Transverse colon (tissue), 4 donors: ENCODE measurements around the gene DCLK2.

ENCODE experiments used
- POLR2AphosphoS5 ChIP-seq, 3 donors: sonication (generic); formaldehyde crosslinking; IDR thresholded peaks; one replicate each; pipeline ENCODE4 v1.6.1; 2016; ENCODE audit warnings: antibody characterized with exemption in 3 of 3
- TF ChIP-seq, protein P1 (sequence below), 5 experiments: fragments of 200-600 bp in 3 of 5; fragments of 450-650 bp in 2 of 5; sonication (generic) in 3 of 5; IDR thresholded peaks; 1 replicate in 2 of 5; 2 replicates in 3 of 5; pipeline ENCODE4 v1.5.1; 2016 to 2017; ENCODE audit warnings: antibody characterized with exemption in 5 of 5, inconsistent platforms in 3 of 5, mild to moderate bottlenecking in 2 of 5, moderate library complexity in 1 of 5

- TF ChIP-seq POLR2AphosphoS5 (IDR thresholded peaks at IDR 0.05): no peak
- TF ChIP-seq, protein P1, sequence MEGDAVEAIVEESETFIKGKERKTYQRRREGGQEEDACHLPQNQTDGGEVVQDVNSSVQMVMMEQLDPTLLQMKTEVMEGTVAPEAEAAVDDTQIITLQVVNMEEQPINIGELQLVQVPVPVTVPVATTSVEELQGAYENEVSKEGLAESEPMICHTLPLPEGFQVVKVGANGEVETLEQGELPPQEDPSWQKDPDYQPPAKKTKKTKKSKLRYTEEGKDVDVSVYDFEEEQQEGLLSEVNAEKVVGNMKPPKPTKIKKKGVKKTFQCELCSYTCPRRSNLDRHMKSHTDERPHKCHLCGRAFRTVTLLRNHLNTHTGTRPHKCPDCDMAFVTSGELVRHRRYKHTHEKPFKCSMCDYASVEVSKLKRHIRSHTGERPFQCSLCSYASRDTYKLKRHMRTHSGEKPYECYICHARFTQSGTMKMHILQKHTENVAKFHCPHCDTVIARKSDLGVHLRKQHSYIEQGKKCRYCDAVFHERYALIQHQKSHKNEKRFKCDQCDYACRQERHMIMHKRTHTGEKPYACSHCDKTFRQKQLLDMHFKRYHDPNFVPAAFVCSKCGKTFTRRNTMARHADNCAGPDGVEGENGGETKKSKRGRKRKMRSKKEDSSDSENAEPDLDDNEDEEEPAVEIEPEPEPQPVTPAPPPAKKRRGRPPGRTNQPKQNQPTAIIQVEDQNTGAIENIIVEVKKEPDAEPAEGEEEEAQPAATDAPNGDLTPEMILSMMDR (IDR thresholded peaks at IDR 0.05): no peak
Observed at GRCh38 chr4:150090836-150091235, 12.6 kb downstream of the DCLK2 start.
